CMK (cell line): Measurements from ENCODE around the gene RNF144A.

Experiments used
- DNase-seq: peaks from one replicate; pipeline ENCODE4 v3.0.0-alpha.2; 2010; ENCODE audit warnings: low read depth

RNF144A gene

DNA sequence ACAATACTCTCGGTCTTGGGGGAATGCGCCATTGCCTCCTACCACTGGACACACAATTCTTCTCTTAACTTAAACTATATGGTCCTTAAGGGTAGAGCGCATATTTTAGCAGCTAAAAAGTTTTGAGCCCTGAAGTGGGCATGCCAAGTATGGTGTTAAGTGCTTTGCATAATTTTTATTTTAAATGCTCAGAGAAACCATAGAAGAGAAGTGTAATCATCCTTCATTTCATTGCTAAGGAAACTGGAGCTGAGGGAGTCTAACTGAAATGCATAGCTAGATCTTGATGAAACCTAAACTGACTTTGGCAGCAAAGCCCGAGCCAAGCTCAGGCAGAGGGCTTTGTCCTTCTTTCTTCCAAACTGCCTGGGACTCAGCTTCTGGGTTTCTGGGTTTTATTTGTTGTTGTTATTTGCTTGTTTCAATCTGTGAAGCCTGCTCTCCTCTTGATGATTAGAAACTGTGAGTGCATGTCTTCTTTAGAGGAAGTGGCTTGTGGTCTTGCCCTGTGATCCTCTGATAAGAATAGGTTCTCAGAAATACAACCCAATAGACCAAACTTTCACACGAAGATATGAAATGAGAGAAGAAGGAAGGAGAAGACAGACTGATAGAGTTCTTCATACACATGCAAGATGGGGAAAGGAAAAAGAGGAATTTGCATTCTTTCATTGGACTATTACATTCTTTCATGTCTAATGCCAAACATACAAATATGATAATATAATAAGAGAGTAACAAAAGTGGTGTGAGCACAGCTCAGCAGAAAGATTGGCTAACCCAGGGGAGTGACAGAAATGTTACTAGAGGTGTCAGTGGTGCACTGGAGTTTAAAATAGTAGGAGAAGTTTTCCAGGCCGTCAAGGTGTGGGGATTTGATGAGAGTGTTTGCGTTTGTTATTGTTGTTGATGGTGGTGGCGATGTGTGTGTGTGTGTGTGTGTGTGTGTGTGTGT, 7.5 kb upstream of the RNF144A start:
- peak; percentile 79 for DNase-seq

DNA sequence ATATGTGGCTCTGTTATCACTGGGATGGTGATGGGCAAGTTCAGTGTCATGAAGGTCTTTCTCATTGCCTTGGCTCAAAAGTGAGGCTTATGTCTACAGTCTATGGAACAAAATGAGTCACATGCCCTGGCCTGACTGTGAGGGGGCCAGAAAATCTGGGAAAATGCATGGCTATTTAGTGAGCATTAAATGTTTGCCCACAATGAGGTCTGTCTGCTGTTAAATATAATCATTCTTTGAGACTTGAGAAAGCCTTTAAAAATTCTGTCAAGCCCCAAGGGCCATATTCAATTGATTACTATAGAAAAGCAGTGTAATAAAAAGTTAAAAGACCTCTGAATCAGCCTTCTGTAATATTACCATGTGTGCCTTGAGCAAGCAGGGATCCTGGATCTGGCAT, 5.5 kb upstream of the RNF144A start:
- no peak for DNase-seq

DNA sequence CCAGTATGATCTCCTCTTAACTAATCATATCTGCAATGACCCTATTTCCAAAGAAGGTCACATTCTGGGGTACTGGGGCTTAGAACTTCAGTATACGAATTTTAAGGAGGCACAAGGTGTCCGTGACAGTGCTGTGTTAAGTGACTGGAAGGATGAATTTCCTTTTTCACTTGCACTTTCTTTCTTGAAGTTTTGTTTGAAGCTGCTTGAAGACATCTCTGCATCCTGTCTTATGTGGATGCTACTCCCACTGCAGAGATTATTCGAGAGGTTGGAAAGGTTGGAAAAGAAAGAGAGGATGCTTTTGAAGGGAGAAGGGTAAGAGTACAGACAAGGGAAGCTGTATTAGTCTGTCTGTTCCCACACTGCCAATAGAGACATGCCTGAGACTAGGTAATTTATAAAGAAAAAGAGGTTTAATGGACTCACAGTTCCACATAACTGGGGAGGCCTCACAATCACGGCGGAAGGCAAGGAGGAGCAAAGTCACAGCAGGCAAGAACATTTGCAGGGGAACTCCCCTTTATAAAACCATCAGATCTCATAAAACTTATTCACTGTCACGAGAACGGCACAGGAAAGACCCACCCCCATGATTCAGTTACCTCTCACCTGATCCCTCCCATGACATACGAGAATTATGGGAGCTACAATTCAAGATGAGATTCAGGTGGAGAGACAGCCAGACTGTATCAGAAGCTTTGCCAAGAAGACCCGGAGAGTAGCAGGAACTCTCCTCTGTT, 3.6 kb upstream of the RNF144A start:
- no peak for DNase-seq

DNA sequence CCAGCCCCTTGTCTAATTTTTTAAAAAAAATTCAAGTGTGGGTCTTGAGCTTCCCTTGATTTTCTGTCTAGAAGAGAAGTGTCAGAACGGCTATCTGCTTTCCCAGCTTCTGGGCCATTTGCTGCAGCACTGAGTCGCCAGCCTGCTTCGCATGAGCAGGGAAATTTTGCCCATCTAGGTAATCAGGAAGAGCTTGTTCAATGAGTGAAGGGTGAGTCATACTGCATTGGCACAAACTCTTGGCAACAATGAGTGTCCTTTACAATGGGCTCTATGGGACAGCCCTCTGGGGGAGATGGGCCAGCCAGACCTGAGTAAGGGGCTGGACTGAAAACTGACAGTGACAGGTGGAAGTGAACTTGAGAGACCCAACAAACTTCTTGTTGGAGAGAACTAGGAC, 2.4 kb upstream of the RNF144A start:
- no peak for DNase-seq

DNA sequence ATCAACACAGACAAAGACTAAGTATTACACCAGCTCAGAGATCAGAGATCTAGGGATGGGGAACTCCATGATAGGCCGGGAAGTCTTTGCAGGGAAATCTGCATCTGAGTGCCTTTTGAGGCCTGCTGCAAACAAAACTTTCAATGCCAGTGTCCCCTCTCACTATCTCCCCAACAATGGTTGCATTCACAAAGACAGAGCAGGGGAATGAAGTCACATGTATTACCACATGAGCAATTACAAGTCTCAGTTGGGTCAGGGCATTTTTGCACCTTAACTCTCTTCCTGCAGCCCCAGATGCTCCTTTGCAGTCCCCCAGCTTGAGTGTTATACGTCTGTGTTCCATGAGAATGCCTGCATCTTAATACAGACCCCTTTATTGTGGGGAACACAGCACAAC, 1.8 kb upstream of the RNF144A start:
- DNase-seq, result no peak

DNA sequence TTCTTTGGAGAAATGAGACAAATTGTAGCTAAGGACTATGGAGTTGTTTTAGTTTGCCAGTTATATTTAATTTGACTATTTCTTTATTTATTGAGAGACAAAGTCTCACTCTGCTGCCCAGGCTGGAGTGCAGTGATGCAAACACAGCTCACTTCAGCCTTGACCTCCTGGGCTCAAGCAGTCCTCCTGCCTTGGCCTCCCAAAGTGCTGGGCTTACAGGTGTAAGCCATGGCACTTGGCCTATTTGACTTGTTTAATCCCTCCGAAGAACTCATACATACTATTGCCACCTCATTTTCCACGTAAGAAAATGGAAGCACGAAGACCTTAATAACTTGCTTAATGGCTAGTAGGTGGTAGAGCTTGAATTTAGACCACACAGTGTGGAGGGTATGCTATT, 988 bp upstream of the RNF144A start:
- no peak for DNase-seq

DNA sequence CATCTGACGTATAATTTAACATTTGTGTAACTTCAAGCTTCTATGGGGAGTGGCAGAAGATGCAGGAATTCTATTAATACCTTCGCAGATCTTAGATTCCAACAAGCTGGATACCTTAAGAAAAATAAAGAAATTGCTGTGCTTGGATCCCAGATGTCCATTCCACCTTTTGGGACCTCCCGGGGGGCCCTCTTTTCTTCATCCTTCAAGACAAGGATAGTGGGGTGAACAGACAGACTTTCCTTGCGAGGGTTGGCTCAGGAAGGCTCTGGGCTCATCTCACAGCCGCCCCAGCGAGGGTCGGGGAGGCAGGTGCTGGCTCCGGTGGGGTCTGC, 509 bp upstream of the RNF144A start:
- DNase-seq, result no peak

DNA sequence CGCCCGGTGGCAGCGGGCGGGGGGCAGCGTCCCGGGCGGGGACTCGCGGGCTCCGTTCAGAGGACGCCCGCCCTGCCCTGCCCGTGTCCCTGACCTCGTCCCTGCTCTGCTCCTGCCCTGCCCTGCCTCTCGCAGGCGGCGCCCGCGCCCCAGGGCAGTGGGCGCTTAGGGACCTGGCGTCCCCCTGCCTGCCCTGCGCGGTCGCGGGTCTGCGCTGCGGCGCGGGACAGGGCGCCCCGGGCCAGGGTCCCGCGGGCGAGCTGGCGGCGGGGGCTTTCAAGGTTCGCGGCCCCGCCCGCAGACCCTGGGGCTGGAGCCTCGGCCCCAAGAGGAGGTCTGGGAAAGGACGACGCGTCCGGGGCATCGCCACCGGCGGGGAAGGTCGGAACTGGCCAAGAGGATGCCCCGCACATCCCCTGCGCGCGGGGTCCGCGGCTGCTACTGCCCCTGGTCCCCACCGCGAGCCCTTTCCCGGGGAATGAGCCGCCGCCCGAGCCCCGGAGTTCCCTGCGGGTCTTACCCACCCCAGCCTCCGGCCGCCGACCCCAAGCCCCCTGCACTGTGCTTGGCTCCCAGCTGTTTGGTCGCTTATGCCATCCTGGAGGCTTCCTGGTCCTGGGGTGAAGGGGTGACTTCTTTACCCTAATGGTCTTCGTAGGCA, 679 bp downstream of the RNF144A start:
- no peak for DNase-seq

DNA sequence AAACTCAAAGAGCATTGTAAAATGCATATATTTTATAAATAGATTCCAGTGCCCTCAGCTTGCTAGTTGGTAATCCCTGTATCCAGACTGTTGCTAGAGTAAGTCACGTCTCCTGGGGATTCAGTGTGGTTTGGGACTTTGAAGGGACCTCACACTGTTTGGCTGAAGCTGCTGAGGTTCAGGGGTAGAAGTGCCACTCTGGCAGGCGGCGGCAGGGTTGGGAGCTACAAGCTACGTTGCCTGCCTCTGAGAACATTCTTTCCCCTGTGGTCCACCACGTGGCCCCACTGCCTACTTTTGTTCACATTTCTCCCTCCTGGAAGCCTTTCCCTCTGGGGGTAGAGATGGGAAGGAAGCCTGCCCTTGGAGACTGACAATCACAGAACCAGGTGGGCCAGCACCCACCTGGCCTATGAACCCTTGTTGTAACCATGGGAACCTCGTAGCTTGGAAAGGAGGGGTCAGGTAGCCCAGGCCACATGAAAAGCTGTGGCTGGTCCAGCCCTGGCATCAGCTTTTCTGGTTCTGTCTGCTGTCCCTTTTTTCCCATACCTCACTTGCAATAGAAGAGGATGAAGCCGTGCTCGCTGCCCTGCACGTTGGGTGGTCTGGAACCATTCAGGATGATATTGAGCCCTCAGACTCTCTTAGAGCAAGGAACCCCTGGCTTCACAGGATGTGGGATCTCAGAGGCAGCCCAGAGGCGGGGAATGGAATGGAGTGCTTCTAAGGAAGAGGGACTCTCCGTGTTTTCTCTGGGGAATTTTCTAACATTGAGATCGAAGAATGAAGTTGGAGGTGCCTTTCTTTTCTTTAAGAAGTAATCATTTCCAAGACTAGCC, 2.9 kb downstream of the RNF144A start:
- DNase-seq, result no peak

DNA sequence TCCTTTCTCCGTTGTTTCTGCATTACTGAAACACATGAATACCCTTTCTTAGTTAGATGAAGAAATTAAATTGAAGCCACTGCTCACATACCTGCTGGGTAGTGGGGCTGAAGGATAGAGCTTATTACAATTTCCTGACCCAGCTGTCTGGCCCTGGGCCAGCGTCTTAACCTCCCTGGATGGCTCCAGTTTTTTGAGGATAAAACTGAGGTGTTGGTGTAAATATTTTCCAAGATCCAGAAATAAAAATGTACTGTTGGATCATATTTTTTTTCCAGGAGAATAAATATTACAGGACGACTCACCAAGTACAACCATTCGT, 3.5 kb downstream of the RNF144A start:
- DNase-seq, result no peak

DNA sequence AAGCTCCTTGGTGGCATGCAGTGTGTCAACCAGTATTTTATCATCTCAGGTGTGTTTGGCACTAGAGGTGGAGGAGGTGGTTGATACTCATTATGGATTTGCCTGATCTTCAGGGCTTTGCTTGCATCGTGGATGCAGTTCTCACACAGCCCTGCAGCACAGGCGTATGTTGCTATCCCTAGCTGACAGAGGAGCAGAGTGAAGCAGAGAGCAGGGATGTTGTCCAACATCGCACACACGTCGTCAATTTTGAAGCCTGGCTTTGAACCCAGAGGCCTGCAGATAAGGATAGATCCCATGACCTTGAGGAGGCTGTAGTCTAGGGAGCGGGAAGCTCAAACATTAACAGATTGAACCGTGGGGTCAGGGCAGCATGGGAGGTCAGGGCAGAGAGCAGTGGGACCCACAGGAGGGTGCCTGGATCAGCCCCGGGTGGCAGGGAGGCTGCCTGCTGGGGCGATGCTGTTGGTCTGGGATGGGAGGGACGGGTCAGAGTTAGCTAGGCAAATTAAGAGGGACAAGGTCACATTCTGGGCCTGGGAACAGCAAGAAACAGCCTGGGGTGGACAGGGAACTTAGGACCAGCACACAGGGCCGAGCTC, 4.2 kb downstream of the RNF144A start:
- no peak for DNase-seq

DNA sequence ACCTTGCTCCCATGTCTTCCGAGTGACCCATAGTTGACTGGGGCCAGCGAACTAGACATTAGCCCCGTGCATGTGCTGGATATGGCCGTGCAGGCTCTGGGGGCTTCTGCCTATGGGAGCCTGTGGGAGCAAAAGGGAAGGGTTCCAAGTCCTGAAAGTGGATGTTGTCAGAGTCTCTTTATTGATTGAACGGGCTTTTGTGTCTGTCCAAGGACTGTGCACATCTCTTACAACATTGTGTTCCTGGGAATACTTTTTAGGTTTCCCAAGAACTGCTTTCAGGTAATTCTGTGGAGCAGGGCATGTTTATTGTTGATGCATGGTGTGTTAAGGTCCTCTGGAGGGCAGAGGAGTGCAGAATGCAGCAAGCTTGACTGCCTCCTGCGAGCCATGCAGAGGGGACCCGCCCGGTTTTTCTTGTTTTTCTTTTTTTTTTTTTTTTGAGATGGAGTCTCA, 5.0 kb downstream of the RNF144A start:
- no peak for DNase-seq

DNA sequence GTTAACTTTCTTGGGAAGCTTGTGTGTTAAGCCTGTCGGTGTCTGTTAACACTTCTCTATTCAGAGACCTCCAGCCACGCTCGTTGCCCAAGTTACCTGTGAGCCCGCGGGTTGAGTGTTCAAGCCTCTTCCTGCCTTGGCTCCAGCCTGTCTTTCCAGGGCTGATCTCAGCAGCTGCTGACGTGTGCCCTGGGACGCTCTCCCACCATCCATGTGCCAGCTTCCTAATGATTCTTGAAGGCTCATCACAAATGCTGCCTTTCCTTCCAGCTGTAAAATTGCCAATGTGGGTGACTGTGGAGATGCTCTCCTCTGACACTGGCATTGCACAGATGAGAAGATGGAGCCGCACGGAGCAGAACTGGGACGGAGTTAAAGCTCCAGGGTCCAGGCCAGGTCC, 6.1 kb downstream of the RNF144A start:
- no peak for DNase-seq

DNA sequence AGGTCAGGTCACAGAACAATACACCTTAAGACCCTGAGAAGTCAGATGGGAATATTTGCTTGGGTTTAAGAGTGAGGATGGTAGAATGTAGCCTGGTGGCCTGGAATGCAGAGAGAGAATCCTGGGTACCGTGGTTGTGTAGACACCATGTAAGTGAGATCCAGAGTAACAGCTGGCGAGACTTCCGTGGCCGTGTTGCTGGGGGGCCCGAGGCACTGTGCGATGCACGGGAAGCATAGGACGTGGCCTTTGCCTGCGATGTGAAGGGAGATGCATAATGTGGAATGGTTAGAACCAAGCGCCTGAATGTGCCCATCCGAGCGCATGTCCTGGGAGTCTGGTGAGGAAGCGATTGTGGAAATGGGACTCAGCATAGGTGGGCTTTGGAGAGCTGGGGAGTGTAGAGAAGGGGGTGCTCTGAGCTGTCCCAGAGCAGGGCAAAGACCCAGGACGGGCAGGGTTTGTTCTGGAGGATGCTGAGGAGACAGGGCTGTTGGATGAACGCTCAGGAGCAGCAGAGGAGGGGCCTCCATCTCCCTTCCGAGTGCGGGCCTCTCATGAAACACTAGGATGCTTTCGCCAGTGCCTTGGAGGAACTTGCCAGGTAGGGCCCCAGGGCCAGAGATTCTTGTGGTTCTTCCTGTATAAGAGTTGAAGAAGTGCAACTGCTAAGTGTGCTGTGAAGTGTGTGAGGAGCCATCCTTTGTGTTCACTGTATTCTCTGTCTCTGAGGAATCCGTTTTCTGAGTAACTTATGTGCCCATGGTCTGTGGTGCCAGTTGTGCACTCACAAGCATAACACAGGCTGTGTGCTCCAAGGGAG, 7.1 kb downstream of the RNF144A start:
- DNase-seq, result no peak

DNA sequence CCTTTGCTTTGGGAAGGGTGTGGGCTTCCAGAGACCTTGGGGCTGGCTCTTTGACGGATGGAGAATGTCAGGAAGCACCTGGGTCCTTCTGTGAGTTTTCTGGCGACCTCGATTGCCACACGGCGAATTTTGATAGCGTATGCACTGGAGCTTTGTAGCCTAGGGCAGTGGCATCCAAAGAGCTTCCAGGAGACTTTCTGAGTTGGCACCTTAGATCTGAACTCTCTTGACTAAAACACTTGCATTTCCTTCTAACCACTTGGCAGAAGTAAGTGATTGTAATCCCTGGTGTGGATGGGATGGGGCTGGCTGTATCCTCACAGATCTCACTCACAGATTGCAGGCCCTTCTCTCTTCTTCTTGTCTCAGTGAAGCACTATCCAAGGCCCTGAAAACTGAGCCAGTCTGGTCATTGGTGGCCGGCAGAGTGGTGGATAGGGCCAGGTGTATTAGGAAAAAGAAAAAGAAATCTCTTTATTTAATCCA, 7.8 kb downstream of the RNF144A start:
- DNase-seq, result no peak

DNA sequence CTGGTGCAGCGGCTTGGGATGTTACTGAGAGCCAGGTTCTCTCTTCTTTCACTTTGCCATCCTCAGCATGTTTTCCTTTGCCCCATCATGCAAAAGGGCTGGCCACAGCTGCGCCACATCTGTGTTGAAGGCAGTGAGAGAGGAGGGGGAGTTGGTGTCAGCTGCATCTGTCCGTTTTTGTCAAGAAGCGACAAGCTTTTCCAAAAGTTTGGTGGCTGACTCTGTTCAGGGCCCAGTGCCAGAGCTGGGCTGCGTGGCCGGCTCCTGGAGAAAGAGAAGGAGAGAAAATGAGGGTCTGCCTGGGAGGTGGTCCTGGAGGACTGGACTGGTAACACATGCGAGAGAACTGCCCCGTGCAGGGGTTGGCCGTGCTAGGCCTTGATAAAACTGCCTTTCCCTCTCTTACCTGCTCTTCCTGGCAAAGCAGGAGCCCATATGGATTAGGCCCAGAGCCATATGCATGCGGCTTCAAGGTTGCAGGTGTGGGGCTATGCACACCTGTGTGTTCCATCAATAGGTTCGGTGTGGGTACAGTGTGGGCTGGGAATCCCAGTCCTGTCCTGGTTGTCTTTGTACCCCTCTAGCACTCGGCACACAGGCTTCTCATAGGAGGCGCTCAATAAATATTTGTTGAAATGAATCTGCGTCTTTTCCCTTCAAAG, 9.0 kb downstream of the RNF144A start:
- DNase-seq, result no peak

DNA sequence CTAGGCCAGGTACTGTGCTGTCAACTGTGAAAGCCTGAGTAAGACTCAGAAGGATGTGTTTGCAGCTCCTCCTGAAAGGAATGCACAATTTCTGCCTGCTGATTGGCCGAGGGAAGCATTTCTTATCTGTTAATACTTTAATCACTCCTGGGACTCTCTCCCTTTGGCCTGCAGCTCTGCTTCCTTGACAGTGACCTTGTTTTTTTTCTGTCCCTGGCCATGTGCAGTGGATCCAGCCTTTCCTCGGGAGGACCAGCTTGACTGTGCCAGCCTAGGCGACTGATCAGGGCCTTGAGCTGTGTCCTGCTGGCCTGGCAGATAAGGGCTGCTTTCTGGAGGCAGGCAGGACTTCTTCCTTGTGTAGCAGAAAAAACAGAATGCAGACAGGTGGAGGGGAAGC, 10.0 kb downstream of the RNF144A start:
- no peak for DNase-seq

DNA sequence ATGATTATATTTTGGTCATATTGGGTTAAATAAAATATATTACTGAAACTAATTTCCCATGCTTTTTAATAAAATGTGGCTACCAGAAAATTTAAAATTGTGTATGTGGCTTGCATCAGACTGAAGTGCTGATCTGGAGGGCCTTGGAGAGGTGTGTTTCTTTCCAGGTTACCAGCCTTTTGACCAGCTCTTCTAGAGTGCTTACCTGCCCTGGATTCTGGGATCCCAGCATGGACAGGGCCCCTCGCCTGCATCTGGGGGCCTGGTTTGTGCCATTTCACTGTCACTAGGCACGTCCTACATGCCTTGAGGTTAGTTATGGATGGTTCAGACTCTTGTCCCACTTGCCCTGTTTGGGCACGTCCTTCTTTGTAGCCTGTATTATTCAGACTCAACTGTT, 10.5 kb downstream of the RNF144A start:
- DNase-seq, result no peak

DNA sequence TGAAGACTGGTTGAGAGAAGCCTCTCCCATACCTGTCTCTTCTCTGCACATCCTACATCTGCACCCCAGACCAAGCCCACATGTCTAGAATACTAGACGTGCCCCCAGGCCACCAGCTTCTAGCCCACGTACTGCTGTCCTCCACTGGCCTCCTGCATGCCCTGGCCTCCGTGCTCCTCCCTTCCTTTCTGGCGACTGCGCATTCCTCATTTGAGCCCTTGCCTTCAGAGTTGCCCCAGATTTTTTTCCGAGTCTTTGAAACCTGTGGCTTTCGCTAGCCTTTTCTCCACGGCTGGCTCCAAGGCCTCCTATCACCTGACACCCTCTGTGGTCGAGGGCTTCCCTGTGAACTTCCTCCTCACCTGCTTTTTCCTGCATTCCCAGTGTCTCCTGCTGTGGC, 11.2 kb downstream of the RNF144A start:
- no peak for DNase-seq

DNA sequence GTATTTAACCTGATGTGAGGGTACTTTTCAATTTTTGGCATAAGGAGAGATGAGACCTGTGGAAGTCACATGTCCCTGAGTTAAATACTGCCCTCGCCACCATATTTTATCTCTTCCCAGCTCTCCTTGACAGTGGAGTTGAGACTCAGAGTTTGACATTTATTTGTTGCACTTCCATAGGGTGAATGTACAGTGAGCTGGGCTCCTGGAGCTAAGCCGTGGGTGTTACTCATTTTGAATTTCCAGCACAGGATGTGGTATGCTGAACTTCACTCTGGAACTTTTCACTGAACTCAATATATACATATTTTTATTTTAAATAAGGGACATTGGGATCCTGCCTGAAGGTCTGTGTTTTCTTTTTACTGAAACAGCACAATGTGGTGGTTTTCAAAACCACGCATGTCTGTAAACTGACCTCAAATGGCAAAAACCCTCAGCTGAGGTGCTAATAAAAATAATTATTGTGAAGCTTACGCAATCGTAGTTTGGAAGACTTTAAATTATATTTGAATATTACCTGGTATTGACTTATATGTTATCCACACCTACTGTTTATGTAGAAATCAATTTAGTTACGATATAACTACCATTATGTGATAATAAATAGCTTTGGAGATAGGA, 12.1 kb downstream of the RNF144A start:
- DNase-seq, result no peak
